Tibial nerve (tissue), 4 donors: ENCODE data around the gene PTGER3. TPM values are rescaled to one million over a fixed set of nuclear protein-coding genes. Genes with fewer than 3 reads are reported as not detected.

Source experiments
- DNase-seq, 2 donors: peaks; one replicate each; pipeline ENCODE4 v3.0.0-alpha.2; 2019; ENCODE audit warnings: low spot score in 2 of 2
- H3K27ac ChIP-seq, 4 donors: fragments of 200-600 bp; sonication (generic) in 3 of 4; one replicate each; pipeline ENCODE4 v1.5.1; 2017 to 2019; ENCODE audit warnings: mild to moderate bottlenecking in 1 of 4
- H3K27me3 ChIP-seq, 2 donors: fragments of 200-600 bp; sonication (generic) in 1 of 2; one replicate each; pipeline versions ENCODE4 v1.5.1 to v1.6.0; 2017 to 2019
- H3K36me3 ChIP-seq, 3 donors: fragments of 200-600 bp; sonication (generic); one replicate each; pipeline ENCODE4 v1.5.1; 2018 to 2019
- H3K4me1 ChIP-seq, 4 donors: fragments of 200-600 bp; sonication (generic) in 3 of 4; one replicate each; pipeline ENCODE4 v1.5.1; 2017 to 2019
- H3K4me3 ChIP-seq, 4 donors: fragments of 200-600 bp; sonication (generic) in 3 of 4; one replicate each; pipeline ENCODE4 v1.5.1; 2017 to 2019; ENCODE audit warnings: mild to moderate bottlenecking in 1 of 4, moderate library complexity in 1 of 4
- H3K9me3 ChIP-seq, 4 donors: fragments of 200-600 bp; sonication (generic) in 3 of 4; one replicate each; pipeline ENCODE4 v1.5.1; 2017 to 2019
- CTCF ChIP-seq, 5 experiments: fragments of 200-600 bp in 3 of 5; fragments of 450-650 bp in 2 of 5; sonication (generic) in 3 of 5; IDR thresholded peaks; one replicate each; pipeline ENCODE4 v1.5.1; 2016 to 2019; ENCODE audit warnings: antibody characterized with exemption in 5 of 5, mild to moderate bottlenecking in 3 of 5, moderate library complexity in 2 of 5
- EP300 ChIP-seq, 2 donors: sonication (generic); formaldehyde crosslinking; IDR thresholded peaks; one replicate each; pipeline ENCODE4 v1.6.1; 2017; ENCODE audit warnings: antibody characterized with exemption in 2 of 2, mild to moderate bottlenecking in 1 of 2
- POLR2A ChIP-seq, 2 donors: fragments of 450-650 bp; IDR thresholded peaks; one replicate each; pipeline ENCODE4 v1.6.1; 2017; ENCODE audit warnings: antibody characterized with exemption in 2 of 2, mild to moderate bottlenecking in 2 of 2, moderate library complexity in 2 of 2
- WGBS, 2 donors: methylation state at CpG; one replicate each; pipeline ENCODE4 v1.1.5; 2018; 5-methylcytosine and 5-hydroxymethylcytosine counted together
- total RNA-seq, 4 donors: library from RNA; depleted of rRNA; stranded (reverse); fragments of >200 nt; gene quantifications; one replicate each; pipeline ENCODE4 v1.1.0, GENCODE V29; 2016

The PTGER3 gene
- total RNA-seq, 4 donors from 2014 or later, result 11.0 to 76.2 (median 26.7) TPM

DNA sequence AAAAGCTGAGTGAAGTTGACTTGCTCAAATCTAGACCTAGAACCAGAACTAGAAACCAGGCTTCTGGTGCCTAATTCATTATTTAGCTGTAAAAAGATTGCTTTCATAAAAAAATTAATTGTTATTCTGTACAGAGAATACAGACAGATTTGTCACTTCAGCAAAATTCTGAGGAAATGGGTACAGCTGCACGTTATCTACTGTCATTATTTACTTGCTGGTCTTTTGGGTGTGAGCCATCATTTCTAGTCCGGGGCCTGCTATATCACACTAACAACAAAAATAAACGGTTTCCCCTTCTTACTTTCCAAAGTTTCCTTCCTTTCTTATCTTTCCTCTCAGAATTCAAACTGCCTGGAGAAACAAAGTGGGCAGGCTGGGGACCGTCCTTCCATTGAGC, 68.3 kb downstream of the PTGER3 start:
- Histone ChIP-seq H3K27me3 (no peaks in the 10 kb centered on the region), H3K27ac (no peak overlapping the region), H3K36me3 (no peaks in the 10 kb centered on the region), H3K4me3 (no peak overlapping the region), H3K4me1 (no peaks in the 10 kb centered on the region), H3K9me3 (no peaks in the 10 kb centered on the region)
- DNase-seq, result no peak
- WGBS, 2 donors, result 48 to 52% methylated on average over 4 of the region's 4 CpGs
- no peak for TF ChIP-seq CTCF (IDR thresholded peaks at IDR 0.05)
- TF ChIP-seq EP300 (IDR thresholded peaks at IDR 0.05), result no peak
- TF ChIP-seq POLR2A (IDR thresholded peaks at IDR 0.05), result no peak

- 73 to 89% methylated on average over 1 of the region's 1 CpG for WGBS, 2 donors
- TF ChIP-seq EP300 (IDR thresholded peaks at IDR 0.05) (no peak), CTCF (IDR thresholded peaks at IDR 0.05) (no peak), POLR2A (IDR thresholded peaks at IDR 0.05) (no peak)
- no peaks in the 10 kb centered on the region for H3K9me3 ChIP-seq
- no peak overlapping the region for H3K27ac ChIP-seq
- H3K27me3 ChIP-seq, result no peaks in the 10 kb centered on the region
- no peaks in the 10 kb centered on the region for H3K36me3 ChIP-seq
- no peak overlapping the region for H3K4me3 ChIP-seq
- H3K4me1 ChIP-seq, result no peaks in the 10 kb centered on the region
- DNase-seq, result no peak
These were observed 69.0 kb downstream of the PTGER3 start for GRCh38 chr1:70978623-70979022.

DNA sequence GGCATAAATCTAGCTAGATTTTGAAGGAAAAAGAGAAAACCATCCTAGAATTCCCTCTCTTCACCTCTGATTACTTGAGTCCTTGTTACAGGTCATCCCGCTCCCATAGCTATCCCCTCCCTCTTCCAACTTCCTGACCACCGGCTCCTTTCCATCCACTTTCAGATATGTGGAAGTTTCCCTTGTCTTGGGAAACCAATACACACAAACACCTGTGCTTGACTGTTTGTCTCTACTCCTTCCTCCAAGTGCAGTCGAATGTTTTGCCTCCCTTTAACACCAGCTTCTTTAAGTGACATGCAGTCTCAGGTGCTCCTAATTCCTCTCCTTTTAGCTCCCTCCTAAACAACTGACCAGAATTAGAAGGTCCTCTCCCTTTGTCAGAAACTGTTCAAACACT, 70.0 kb downstream of the PTGER3 start:
- WGBS, 2 donors, result 52 to 60% methylated on average over 3 of the region's 3 CpGs
- Histone ChIP-seq H3K4me1 (no peaks in the 10 kb centered on the region), H3K9me3 (no peaks in the 10 kb centered on the region), H3K36me3 (no peaks in the 10 kb centered on the region), H3K27ac (no peak overlapping the region), H3K4me3 (no peak overlapping the region), H3K27me3 (no peaks in the 10 kb centered on the region)
- TF ChIP-seq EP300 (IDR thresholded peaks at IDR 0.05) (no peak), CTCF (IDR thresholded peaks at IDR 0.05) (no peak), POLR2A (IDR thresholded peaks at IDR 0.05) (no peak)
- DNase-seq, result no peak

DNA sequence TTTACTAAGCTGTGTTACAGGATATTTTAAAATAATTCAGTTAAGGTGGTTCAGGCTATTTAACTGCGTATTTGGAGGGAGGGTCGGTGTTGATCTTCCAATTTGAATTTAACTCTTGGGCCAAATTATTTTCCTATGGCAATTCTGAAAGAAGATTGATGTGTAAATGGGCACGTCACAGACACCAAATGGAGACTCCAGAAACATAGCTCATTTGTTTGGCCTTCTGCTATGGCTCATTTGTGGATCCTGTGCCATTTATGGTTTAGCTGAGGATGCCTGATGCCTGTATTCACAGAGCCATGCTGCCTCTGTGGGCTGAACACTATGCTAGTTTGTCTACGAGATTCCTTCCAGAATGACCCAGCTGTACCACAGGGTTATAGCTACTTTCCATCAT, 70.6 kb downstream of the PTGER3 start:
- Histone ChIP-seq H3K27me3 (no peaks in the 10 kb centered on the region), H3K4me3 (no peak overlapping the region), H3K36me3 (no peaks in the 10 kb centered on the region), H3K27ac (no peak overlapping the region), H3K4me1 (no peaks in the 10 kb centered on the region), H3K9me3 (no peaks in the 10 kb centered on the region)
- no peak for TF ChIP-seq EP300 (IDR thresholded peaks at IDR 0.05)
- DNase-seq, result no peak
- WGBS, 2 donors, result 71 to 73% methylated on average over 4 of the region's 4 CpGs

GRCh38 chr1:70973754-70974153, 73.9 kb downstream of the PTGER3 start:
- TF ChIP-seq EP300 (IDR thresholded peaks at IDR 0.05) (no peak), CTCF (IDR thresholded peaks at IDR 0.05) (no peak), POLR2A (IDR thresholded peaks at IDR 0.05) (no peak)
- H3K9me3 ChIP-seq, result no peaks in the 10 kb centered on the region
- no peak overlapping the region for H3K4me3 ChIP-seq
- no peaks in the 10 kb centered on the region for H3K36me3 ChIP-seq
- H3K27ac ChIP-seq, result no peak overlapping the region
- H3K4me1 ChIP-seq, result no peaks in the 10 kb centered on the region
- WGBS, 2 donors, result 68 to 96% methylated on average over 3 of the region's 3 CpGs
- DNase-seq, result no peak
- H3K27me3 ChIP-seq, result no peaks in the 10 kb centered on the region

DNA sequence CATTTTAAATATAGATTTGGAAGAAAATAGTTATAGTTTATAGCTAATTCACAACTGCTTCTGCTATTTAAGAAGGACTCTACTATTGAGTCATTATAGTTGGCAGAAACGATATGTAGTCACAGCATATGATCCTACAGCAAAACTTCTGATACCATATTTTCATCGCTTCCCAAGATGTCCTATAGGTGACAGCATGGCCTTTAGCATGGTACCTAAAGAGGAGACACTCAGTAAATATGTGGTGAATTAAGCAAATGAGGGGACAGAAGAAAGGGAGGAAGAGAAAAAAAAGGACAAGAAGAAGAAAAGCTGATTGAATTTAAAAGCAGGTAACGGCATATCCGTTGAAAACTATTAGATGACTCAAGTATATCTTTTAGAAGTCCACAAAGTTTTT, 77.2 kb downstream of the PTGER3 start:
- WGBS, 2 donors, result 78 to 90% methylated on average over 4 of the region's 4 CpGs
- no peaks in the 10 kb centered on the region for H3K4me1 ChIP-seq
- H3K36me3 ChIP-seq, result no peaks in the 10 kb centered on the region
- no peak for DNase-seq
- no peaks in the 10 kb centered on the region for H3K27me3 ChIP-seq
- H3K27ac ChIP-seq, result no peak overlapping the region
- no peaks in the 10 kb centered on the region for H3K9me3 ChIP-seq
- TF ChIP-seq CTCF (IDR thresholded peaks at IDR 0.05), result no peak
- no peak for TF ChIP-seq POLR2A (IDR thresholded peaks at IDR 0.05)
- no peak for TF ChIP-seq EP300 (IDR thresholded peaks at IDR 0.05)
- H3K4me3 ChIP-seq, result no peak overlapping the region
